GM18526 (cell line): Measurements from ENCODE around the gene LIN7A.

Experiments
- POLR2A ChIP-seq: IDR thresholded peaks from 3 replicates; pipeline ENCODE4 v1.6.1; 2011; ENCODE audit not compliant: insufficient read length; ENCODE audit errors: extremely low read depth

Gene LIN7A

DNA sequence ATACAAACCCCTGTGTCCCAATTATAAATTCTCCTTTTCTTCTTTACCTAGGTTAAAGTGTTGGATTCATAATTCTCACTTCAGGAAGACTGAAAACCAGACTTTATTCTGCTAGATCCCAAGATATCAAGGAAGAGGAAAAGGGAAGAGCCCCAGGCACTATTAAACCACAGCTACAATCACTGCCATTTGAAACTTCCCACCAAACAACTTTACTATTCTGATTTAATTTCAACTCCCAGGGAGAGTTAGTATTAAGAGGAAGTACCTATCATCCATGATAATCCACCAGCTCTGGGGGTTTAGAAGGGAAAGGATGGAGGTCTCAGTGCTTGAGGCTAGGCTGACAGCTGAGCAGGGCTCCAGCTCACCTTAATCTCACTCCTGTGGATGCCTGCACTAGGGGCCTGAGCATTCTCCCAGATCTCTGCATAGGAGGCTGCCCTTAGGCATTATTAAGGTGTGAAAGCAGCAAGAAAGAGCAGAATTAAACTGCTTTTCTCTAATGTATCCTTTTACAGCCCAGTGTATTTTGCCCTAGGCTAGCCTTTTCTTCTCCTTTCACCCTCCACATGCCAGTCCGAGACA, 168.1 kb downstream of the LIN7A start:
- TF ChIP-seq POLR2A, result no peak

DNA sequence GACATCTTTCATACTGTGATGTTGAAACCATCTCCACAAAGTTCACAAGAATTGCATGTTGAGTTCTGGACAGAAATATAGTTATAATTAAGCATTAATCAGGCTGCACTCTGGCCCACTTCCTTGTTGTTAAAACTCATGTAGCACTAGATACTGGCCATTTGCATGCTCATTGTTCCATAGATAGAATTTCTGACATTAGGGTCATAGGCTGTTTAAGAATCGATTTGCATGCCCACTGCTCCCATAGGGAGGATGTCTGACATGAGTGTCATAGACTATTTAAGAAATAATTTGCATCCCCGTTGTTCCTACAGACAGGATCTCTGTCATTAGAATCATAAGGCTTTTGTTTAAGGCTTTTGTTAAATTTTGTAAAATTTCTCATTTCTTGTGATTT, 170.8 kb downstream of the LIN7A start:
- no peak for TF ChIP-seq POLR2A

DNA sequence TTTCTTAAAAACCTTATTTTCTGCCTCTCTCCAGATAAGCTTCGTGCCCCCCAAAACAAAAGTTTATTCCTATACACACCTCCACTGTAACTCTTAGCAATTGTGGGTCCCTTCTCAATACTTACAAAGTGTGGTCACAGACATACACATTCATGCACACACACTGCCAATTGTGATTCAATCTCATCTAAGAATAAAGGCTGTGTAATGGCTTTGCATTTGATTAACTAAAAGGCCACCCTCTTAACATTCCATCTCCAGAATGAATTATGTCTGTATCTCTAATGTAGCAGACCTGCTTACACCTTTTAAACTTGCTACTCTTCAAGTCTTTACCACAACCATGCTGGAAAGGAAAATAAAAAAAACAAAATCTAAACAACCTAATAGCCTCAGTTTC, 171.5 kb downstream of the LIN7A start:
- TF ChIP-seq POLR2A, result no peak

DNA sequence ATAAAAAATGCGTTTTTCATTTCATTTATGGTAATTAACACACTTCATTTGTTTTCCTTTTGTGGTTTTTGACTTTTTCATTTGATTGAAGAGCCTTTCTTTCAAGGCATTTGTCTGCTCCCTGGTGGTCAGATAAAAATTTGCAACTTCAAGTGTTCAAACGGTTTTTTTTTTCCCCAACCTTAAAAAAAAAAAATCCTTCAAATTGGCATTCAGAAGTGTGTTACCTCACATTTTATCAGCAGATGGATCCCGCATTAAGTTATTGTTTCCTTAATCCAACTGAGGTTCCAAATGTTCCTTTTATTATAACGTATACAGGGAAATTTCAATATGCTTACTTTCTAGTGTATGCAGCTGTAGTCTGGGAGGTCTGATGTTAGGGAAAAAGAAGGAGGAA, 173.9 kb downstream of the LIN7A start:
- TF ChIP-seq POLR2A, result no peak

DNA sequence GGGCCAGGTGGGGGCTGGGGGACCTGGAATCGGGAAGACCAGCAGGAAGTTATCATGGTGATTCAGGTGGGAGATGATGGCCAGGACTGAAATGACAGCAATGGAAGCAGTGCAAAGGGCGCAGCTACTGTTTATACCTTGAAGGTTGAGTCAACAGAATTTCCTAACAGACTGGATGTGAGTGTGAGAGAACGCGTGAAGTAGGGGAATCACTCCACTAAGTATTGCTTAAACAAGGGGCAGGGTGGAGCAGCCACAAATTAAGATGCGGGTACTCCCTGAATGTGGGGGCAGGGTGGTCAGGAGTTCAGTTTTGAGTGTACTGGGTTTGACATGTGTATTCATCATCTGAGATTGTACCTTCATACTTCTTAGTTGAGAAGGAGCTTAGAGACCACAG, 175.9 kb downstream of the LIN7A start:
- no peak for TF ChIP-seq POLR2A

DNA sequence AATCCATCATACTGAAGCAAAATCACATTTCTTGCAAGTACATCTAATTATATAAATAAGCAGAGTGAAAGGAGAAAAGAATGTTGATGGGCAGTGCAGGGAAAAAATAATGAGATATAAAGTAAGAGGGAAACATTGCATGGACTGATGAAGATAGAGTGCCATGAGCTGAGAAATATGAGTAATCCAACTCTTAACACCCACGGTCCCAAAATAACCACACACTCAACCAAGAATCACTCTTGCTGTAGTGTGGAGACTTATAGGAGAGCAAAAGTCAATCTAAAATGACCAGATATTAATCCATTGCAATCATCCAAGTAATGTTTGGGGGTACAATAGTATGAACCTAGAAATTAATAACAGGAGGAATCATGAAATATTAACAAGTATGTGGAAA, 180.9 kb downstream of the LIN7A start:
- TF ChIP-seq POLR2A, result no peak

DNA sequence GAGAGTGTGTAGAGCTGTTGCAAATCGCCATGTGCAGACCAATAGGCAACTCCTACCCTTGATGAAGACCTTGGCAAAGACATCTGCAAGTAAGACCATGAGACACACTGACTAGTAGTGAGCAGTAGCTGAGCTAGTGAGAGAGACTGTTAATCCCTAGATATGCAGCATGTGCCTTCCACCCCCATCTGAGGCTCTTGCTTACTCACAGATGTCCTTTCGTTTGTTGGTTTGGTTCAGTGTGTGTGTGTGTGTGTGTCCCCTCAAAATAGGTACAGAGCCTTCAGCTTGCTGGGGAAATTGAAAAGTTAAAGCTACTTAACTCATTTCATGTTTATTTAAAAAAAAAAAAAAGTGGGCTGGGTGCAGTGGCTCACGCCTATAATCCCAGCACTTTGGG, 183.5 kb downstream of the LIN7A start:
- TF ChIP-seq POLR2A, result no peak

DNA sequence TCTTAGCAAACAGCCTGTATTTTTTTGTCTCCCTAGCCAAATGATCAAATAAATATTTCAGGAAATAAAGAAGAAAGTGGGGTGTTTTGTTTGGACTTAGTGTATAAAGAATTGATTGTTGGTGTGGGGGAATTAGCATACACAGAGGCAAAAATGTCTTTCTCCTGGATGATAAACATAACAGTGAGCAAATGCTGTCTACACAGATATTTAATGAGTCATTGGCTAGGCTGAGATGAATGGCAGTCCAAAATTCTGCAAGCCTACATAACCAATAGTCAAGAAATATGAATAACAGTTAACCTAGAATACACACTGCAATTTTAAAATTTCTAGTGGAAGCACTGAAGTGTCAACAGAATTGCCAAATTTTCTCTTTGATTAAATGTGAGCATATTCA, 185.3 kb downstream of the LIN7A start:
- no peak for TF ChIP-seq POLR2A

DNA sequence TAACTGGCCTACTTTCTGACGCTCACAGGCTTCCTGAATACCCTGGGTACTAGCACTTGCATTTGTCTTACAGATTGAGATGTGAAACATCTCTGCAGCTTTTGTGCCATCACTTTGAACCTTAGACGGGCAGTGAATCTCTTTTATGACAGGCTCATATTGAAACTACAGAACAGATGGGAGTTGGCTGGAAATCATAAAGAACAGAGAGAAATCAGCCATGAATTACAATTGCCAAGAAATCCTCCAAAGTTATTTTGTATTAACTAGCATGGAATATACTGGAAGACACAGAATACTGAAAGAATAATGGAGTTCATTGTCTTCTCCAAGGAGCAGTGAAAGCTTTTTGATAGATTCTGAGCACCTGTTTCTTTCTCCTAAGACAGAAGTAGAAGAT, 188.3 kb downstream of the LIN7A start:
- no peak for TF ChIP-seq POLR2A

DNA sequence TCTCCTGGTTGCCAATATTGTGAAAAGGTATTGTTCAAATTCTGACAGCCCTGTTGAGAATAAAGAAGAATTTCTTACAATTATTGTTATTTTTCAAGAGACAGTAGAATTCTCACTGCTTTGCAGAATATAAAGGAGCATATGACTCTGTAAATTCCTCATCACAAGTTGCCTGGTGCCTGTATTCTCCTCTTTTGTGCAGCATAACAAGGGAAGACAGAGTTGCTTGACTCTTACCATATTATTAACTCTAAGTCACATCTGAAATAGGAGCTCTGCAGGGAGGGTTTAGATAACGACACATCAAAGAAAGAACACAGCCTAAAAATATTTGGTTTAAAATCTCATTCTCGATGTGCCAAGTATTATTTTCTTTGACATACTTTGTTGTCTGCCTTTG, 189.9 kb downstream of the LIN7A start:
- no peak for TF ChIP-seq POLR2A

DNA sequence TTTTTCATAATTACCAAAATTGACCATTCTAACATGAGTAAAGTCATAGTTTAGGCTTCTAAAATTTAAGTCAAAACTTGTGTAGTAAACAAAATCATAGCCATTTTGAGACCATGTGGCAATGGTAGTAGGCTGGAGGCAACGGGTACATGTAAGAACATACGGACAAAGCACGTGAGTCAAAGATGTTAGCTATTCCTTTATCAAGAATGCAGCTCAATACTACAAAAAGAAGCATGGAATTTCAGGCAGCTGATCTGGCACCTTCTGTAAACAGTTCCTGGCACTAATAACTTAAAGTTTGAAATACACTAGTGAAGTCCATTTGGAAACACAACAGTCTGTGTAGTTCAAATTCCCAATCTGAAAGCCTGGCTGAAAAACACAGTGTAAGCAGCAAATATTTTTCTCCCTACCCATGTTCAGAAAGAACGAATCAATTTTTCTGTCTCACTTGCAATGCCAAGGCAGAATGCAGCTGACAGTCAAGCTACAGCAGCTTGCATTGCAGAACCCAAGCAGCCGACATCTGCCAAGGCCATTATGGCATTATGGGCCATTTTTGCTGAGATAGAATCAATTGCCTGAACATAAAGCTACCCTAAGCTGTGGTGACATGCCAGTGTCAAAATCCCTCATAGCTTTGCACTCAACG, 191.8 kb downstream of the LIN7A start:
- no peak for TF ChIP-seq POLR2A
